Activated CD8-positive, alpha-beta memory T cell treated with anti-CD3 and anti-CD28 coated beads, Interleukin-2, amount 50 U/mL, for 1 hour (primary cell): ENCODE measurements around the gene TK2.

Experiments used
- DNase-seq: peaks from one replicate; pipeline ENCODE4 v3.0.0-alpha.2; 2020; ENCODE audit errors: extremely low read depth

Gene TK2

GRCh38 chr16:66547101-66547989 is 2.6 kb downstream of the TK2 start:
- no peak for DNase-seq

GRCh38 chr16:66544016-66544757 is 5.7 kb downstream of the TK2 start:
- DNase-seq = no peak

- DNase-seq = no peak
Measured at GRCh38 chr16:66543541-66543940, 6.4 kb downstream of the TK2 start.

GRCh38 chr16:66542396-66542795 is 7.5 kb downstream of the TK2 start:
- no peak for DNase-seq

- no peak for DNase-seq
Measured at GRCh38 chr16:66541388-66542355, 8.2 kb downstream of the TK2 start.

- no peak for DNase-seq
Measured at GRCh38 chr16:66539623-66540469, 10.1 kb downstream of the TK2 start.

- no peak for DNase-seq
Measured at GRCh38 chr16:66538910-66539309, 11.0 kb downstream of the TK2 start.

- DNase-seq = no peak
Measured at GRCh38 chr16:66537236-66537635, 12.7 kb downstream of the TK2 start.

GRCh38 chr16:66536525-66536924 is 13.4 kb downstream of the TK2 start:
- DNase-seq = no peak

- no peak for DNase-seq
Measured at GRCh38 chr16:66534376-66534799, 15.5 kb downstream of the TK2 start.

GRCh38 chr16:66529475-66529874 is 20.4 kb downstream of the TK2 start:
- DNase-seq = no peak

GRCh38 chr16:66528294-66528693 is 21.6 kb downstream of the TK2 start:
- DNase-seq = no peak

GRCh38 chr16:66525396-66526180 is 24.3 kb downstream of the TK2 start:
- no peak for DNase-seq

GRCh38 chr16:66524601-66525164 is 25.2 kb downstream of the TK2 start:
- no peak for DNase-seq

- DNase-seq = no peak
Measured at GRCh38 chr16:66523861-66524354, 26.0 kb downstream of the TK2 start.

- no peak for DNase-seq
Measured at GRCh38 chr16:66522816-66523590, 26.9 kb downstream of the TK2 start.

- DNase-seq = peak; percentile 82
Measured at GRCh38 chr16:66521951-66522771, 27.8 kb downstream of the TK2 start.

GRCh38 chr16:66521252-66521713 is 28.6 kb downstream of the TK2 start:
- no peak for DNase-seq
